ENCODE data around the gene MIS18BP1.

Gene MIS18BP1

DNA sequence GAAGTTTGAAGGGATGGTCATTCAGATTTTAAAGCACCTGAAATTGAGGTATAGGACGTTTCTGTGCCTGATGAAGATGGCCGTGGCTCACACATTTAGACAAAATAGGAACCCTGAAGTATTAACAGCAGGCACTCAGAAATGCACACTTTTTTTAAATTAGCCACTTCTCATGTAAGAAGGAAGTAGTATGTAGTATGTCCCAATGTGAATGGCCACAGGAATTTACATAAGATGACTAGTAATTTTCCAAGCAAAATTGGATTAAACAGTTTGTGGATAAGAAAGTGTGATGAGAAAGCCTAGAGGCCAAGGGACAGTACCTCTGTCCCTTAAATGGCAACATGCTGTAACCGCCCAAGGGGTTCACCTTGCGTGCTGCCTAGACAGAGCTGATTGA lies 1.8 kb upstream of the MIS18BP1 start:
- TF ChIP-seq, protein P1, sequence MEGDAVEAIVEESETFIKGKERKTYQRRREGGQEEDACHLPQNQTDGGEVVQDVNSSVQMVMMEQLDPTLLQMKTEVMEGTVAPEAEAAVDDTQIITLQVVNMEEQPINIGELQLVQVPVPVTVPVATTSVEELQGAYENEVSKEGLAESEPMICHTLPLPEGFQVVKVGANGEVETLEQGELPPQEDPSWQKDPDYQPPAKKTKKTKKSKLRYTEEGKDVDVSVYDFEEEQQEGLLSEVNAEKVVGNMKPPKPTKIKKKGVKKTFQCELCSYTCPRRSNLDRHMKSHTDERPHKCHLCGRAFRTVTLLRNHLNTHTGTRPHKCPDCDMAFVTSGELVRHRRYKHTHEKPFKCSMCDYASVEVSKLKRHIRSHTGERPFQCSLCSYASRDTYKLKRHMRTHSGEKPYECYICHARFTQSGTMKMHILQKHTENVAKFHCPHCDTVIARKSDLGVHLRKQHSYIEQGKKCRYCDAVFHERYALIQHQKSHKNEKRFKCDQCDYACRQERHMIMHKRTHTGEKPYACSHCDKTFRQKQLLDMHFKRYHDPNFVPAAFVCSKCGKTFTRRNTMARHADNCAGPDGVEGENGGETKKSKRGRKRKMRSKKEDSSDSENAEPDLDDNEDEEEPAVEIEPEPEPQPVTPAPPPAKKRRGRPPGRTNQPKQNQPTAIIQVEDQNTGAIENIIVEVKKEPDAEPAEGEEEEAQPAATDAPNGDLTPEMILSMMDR (IDR thresholded peaks at IDR 0.05; ENCODE audit: insufficient read depth, low read depth, low read length, missing control alignments): no peak
- DNase-seq (ENCODE audit: low read depth): no peak
- no peak overlapping the region for H3K4me3 ChIP-seq (ENCODE audit: low read depth, low read length)

DNA sequence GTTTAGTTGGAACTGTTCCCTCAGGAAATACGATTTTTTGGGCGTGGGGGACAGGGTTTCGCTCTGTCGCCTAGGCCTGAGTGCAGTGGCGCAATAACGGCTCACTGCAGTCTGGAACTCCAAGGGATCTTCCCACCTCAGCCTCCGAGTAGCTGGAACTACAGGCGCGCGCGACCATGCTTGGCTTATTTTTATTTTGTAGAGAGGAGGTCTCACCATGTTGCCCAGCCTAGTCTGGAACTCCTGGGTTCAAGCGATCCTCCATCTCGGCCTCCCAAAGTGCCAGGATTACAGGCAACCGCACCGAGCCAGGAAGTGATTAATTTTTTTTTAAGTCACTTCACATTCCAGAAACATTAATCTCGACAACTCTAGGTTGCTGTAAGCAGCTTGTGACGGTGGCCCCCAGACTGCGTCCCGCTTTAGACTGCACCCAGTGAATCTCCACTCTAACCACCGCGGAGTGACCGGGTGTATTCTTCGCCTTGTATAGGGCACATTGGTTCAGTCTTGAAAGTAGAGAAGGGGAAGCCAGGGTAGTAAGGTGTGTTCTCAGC lies 830 bp upstream of the MIS18BP1 start:
- peak; percentile 7 for DNase-seq (ENCODE audit: low read depth)
- TF ChIP-seq, protein P1 (IDR thresholded peaks at IDR 0.05; ENCODE audit: insufficient read depth, low read depth, low read length, missing control alignments): no peak
- peak overlapping the region; percentile 97 for H3K4me3 ChIP-seq (ENCODE audit: low read depth, low read length)

DNA sequence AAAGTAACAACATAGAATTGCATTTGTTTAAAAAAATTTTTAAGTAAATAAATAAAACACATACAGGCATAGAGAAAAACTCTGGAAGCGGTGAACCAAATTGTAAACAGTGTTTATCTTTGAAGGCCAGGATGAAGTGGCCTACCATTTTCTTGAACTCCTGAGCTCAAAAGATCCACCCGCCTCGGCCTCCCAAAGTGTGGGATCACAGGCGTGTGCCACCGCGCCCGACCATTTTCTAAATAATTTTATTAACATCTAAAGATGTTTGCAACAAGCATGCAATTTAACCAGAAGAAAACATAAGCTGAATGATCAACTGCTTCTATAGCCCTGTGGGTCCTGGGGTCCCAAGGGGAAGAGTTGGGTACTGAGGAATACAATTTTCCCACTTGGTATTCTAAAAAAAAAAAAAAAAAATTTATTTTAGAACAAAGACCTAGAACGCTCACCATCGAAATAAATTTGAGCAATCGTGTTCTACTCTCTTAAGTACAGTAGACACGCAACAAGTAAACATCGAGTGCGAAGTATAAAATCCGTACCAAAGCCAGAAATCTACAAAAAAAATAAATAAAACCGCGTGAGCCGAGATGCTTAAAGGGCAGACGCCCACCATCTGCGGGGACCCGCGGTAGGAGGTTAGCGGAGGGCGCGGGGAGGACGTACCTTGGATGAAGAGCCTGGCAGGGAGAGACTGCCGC lies 484 bp downstream of the MIS18BP1 start:
- TF ChIP-seq, protein P1 (IDR thresholded peaks at IDR 0.05; ENCODE audit: insufficient read depth, low read depth, low read length, missing control alignments): no peak
- H3K4me3 ChIP-seq (ENCODE audit: low read depth, low read length): peak overlapping the region; percentile 97
- DNase-seq (ENCODE audit: low read depth): peak; percentile 47

DNA sequence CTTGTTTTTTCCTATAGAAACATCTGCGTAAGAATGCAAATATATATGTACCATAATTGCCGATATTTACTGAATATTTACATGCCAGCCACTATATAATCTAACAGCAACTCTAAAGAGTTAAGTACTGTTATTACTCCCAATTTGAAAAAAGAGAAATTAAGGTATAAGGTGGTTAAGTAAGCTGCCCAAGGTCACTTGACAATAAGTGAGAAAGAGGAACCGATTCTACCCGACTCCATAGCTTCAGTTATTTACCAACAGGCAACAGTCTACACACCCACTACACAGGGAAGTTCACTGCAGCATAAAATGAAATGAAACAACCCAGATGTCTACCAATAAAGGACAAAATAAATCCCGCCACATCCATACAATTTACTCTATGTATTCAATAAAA lies 1.1 kb downstream of the MIS18BP1 start:
- H3K4me3 ChIP-seq (ENCODE audit: low read depth, low read length): peak overlapping the region; percentile 97
- TF ChIP-seq, protein P1 (IDR thresholded peaks at IDR 0.05; ENCODE audit: insufficient read depth, low read depth, low read length, missing control alignments): no peak
- peak; percentile 89 for DNase-seq (ENCODE audit: low read depth)

DNA sequence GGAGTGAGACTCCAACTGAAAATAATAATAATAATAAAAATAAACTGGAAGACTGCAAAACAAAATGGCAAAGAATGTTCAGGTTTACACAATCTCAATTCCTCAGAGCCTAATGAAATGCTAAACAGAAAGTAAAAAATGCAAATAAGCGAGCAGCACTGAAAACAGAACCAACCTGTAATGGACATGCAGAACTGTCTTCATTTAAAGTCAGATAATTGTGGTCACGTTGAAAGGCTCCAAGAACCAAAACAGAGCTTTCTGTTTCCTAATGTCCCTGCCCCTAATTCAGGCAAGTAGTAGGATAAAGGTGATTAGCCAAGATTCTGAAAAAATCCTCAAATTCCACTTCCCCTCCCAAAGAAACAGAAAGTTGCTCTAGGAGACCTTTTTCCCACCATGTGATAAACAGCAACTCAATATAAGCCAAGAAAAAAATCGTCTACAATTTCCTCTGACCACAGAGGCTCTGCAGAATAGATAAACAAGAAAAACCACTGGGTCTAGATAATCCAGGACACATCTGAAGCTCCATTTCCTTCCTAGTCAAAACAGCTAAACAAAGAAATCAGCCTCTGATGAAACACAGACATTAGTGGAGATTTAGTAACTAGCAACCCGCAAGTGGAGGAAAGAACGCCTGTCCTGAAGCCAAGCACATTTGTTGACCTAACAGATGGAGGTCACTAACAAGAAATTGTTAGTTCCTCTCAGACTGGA lies 3.0 kb downstream of the MIS18BP1 start:
- H3K4me3 ChIP-seq (ENCODE audit: low read depth, low read length): peak overlapping the region; percentile 53
- TF ChIP-seq, protein P1 (IDR thresholded peaks at IDR 0.05; ENCODE audit: insufficient read depth, low read depth, low read length, missing control alignments): no peak
- DNase-seq (ENCODE audit: low read depth): peak; percentile 77

DNA sequence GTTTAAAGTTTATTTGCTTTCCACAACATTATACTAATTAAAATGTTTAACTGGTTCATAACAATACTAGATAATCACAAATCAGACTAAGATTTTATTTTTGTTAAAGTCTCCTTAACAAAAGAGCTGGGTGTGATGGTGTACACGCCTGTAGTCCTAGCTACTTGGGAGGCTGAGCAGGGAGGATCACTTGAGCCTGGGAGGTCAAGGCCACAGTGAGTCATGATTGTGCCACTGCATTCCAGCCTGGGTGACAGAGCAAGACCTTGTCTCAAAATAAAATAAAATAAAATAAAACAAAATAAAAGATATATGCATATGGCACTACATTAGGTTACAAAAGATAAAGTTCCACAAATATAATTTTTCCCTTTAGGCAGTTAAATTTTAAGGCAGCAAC lies 5.6 kb downstream of the MIS18BP1 start:
- H3K4me3 ChIP-seq (ENCODE audit: low read depth, low read length): 0 out of 2 replicates have a peak overlapping the region, but pooled peaks have one; percentile 19
- no peak for DNase-seq (ENCODE audit: low read depth)
- TF ChIP-seq, protein P1 (IDR thresholded peaks at IDR 0.05; ENCODE audit: insufficient read depth, low read depth, low read length, missing control alignments): no peak
